Activated CD8-positive, alpha-beta T cell treated with anti-CD3 and anti-CD28 coated beads, Interleukin-2, amount 10 ng/mL, durations not matched to agents 7 days and 5 days (primary cell): ENCODE data around the gene SALL1. TPM values are rescaled to one million over a fixed set of nuclear protein-coding genes. Genes with fewer than 3 reads are reported as not detected.

Source experiments
- ATAC-seq: fragments of 150-1000 bp; cut with Tn5 transposase; one replicate; pipeline ENCODE4 v1.10.0; 2021; ENCODE audit warnings: moderate library complexity
- CTCF ChIA-PET: fragments of 350-600 bp; sonication (Branson Sonifier 250); formaldehyde crosslinking; loops from one replicate; lab custom pipeline; 2021; ENCODE audit warnings: antibody characterized with exemption; lab: Charles Lee
- POLR2A ChIA-PET: fragments of 350-600 bp; sonication (Branson Sonifier 250); formaldehyde crosslinking; loops from one replicate; lab custom pipeline; 2021; ENCODE audit warnings: antibody characterized with exemption; lab: Charles Lee
- DNase-seq: peaks from one replicate; pipeline ENCODE4 v3.0.0-alpha.2; 2020
- H3K27ac Mint-ChIP-seq: one replicate; pipeline ENCODE4 v1.8.0; 2021; ENCODE audit warnings: mild to moderate bottlenecking, mixed read lengths
- H3K27me3 Mint-ChIP-seq: one replicate; pipeline ENCODE4 v1.8.0; 2021; ENCODE audit warnings: low read depth, mixed read lengths
- H3K36me3 Mint-ChIP-seq: one replicate; pipeline ENCODE4 v1.8.0; 2021; ENCODE audit warnings: low read depth, mixed read lengths
- H3K4me1 Mint-ChIP-seq: one replicate; pipeline ENCODE4 v1.8.0; 2021; ENCODE audit warnings: low read depth, mixed read lengths
- H3K4me3 Mint-ChIP-seq: one replicate; pipeline ENCODE4 v1.8.0; 2021; ENCODE audit warnings: mild to moderate bottlenecking, mixed read lengths
- H3K9me3 Mint-ChIP-seq: one replicate; pipeline ENCODE4 v1.8.0; 2022; ENCODE audit warnings: mixed read lengths; ENCODE audit not compliant: insufficient read depth
- total RNA-seq, 2 experiments: library from RNA; stranded (reverse); gene quantifications; one replicate each; pipeline ENCODE4 v1.2.3, GENCODE V29; 2021

Gene SALL1
- total RNA-seq, 2 experiments from 2014 or later: not detected

DNA sequence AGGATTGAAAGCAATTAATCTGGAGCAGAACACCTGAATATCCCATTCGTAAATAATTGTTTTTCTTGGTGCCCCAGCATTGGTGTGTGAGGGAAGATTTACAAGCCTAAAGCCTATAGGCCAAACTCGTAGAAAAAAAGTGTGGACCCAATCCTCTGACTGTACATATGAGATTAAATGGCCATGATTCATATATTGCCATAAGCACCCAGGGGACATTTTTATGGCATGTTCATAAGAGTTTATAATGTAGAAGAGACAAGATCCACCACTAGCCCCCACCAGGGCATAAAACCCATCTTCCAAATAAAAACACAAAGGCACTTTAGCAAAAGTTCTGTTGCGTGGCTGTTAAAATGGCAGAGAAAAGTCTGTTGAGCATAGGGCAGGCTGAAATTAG, 15.5 kb upstream of the SALL1 start:
- no peaks in the 10 kb centered on the region for H3K4me1 Mint-ChIP-seq
- no peak overlapping the region for H3K4me3 Mint-ChIP-seq
- H3K9me3 Mint-ChIP-seq: no peaks in the 10 kb centered on the region
- no peak overlapping the region for H3K27ac Mint-ChIP-seq
- no peaks in the 10 kb centered on the region for H3K36me3 Mint-ChIP-seq
- ATAC-seq (no peak), DNase-seq (no peak)
- POLR2A ChIA-PET: no interaction called here
- H3K27me3 Mint-ChIP-seq: no peaks in the 10 kb centered on the region
- CTCF ChIA-PET: no interaction called here

DNA sequence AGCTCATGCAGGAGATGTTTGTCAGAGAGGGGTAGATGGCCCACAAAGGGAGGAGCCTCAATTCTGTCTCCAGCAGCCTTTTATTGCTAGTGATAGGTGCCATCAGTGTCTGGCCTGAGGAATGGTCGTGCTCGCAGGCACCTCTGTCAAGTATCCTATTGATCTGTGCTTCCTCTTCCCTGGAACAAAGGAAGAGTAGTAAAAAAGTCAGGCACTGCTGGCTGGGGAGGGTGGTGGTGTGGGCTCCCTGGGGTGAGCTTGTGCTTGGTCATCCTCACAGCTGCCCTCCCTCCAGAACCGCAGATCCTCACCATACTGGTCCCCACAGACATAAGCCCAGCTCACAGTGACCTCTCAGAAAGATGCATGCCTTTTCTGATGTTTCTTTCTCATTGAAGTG, 15.0 kb upstream of the SALL1 start:
- ChIA-PET POLR2A (no interaction called here), CTCF (no interaction called here)
- ATAC-seq: no peak
- Mint-ChIP-seq H3K27me3 (no peaks in the 10 kb centered on the region), H3K27ac (no peak overlapping the region), H3K9me3 (no peaks in the 10 kb centered on the region), H3K4me3 (no peak overlapping the region), H3K4me1 (no peaks in the 10 kb centered on the region), H3K36me3 (no peaks in the 10 kb centered on the region)
- DNase-seq: no peak

DNA sequence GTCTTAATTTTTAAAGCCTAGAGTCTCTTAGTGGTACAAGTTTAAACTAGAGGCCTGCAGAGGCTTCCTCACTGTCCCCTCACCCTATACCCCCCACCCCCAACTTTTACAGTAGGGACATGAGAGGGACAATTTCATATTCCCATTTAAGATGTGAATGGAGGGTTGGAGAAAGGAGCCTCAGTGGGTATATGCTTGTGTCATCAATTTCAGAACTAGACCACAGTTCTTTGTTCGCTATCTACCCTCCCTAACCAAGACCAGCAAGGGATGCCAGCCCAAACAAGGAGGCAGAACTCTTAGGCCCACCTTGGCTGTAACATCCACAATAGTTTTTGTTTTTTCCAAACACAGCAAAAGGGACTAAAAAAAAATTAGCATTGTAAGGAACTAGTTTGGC, 14.0 kb upstream of the SALL1 start:
- Mint-ChIP-seq H3K9me3 (no peaks in the 10 kb centered on the region), H3K27me3 (no peaks in the 10 kb centered on the region), H3K36me3 (no peaks in the 10 kb centered on the region), H3K4me3 (no peak overlapping the region), H3K4me1 (no peaks in the 10 kb centered on the region), H3K27ac (no peak overlapping the region)
- no peak for ATAC-seq
- ChIA-PET CTCF (no interaction called here), POLR2A (no interaction called here)
- no peak for DNase-seq

DNA sequence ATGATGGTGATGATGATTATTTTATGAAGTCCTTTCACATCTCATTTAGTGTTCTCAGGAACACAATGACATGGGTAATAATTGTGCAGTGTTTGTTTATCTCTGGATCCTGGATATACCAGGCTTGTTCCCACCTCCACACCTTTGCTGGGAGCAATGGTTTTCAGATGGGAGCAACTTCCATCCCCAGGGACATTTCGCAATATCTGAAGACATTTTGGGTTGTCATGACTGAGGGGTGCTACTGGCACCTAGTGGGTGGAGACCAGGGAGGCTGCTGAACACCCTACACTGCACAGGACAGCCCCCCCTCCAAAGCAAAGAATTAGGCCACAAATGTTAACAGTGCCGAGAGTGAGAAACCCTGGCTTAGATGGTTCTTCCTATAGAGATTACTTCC, 13.5 kb upstream of the SALL1 start:
- H3K27ac Mint-ChIP-seq: no peak overlapping the region
- H3K9me3 Mint-ChIP-seq: no peaks in the 10 kb centered on the region
- ATAC-seq (no peak), DNase-seq (no peak)
- H3K27me3 Mint-ChIP-seq: no peaks in the 10 kb centered on the region
- POLR2A ChIA-PET: no interaction called here
- CTCF ChIA-PET: no interaction called here
- H3K4me1 Mint-ChIP-seq: no peaks in the 10 kb centered on the region
- H3K4me3 Mint-ChIP-seq: no peak overlapping the region
- no peaks in the 10 kb centered on the region for H3K36me3 Mint-ChIP-seq

DNA sequence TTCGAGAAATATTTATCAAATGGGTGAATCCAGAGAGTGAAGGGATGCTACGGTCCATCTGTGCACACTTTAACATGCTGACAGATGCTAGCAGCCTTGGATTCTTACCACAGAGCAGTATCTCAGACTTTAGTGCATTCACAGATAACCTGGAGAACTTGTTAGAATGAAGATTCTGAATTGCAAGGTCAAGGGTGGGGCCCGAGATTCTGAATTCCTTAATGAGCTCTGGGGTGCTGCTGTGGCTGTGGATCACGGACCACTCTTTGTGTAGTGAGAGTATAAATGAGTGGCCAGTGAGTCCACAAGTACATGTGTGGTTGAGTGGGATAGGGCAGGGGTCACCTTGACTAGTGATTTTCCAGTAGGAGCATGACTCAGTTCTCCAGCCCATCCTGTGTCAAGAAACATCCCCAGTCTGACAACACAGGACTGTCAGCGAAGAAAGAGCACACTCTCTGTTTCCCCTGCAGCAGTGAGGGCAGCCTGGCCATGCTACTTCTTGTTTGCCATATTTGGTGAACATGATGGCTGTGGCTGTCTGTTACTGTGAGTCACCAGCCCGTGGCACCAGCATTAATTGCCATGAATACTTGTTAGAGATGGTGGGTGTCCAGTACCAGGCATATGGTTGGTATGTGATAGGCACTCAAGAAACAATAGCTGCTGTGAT, 13.0 kb upstream of the SALL1 start:
- Mint-ChIP-seq H3K4me1 (no peaks in the 10 kb centered on the region), H3K27ac (no peak overlapping the region), H3K9me3 (no peaks in the 10 kb centered on the region), H3K27me3 (no peaks in the 10 kb centered on the region), H3K4me3 (no peak overlapping the region), H3K36me3 (no peaks in the 10 kb centered on the region)
- ChIA-PET POLR2A (no interaction called here), CTCF (no interaction called here)
- DNase-seq (no peak), ATAC-seq (no peak)

DNA sequence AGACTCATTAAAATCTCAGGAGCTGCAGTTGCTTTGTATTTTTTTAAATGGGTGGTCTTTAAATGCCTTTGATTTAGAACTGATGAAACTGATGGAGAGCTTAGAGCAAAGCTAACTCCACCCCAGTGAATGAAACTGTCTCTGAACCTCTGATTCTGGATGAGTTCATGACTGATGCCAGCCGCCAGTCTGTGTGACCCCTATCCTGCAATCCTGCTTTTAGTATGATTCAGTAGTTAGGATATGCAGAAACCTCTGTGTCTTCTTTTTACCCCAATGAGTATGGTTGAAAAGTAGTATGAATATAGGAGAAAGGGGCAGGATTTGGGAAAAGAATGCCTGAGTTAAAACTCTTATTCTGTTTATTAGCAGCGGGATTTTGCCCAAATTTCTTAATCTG, 12.3 kb upstream of the SALL1 start:
- POLR2A ChIA-PET: no interaction called here
- H3K27ac Mint-ChIP-seq: no peak overlapping the region
- H3K4me3 Mint-ChIP-seq: no peak overlapping the region
- no peaks in the 10 kb centered on the region for H3K36me3 Mint-ChIP-seq
- H3K4me1 Mint-ChIP-seq: no peaks in the 10 kb centered on the region
- no peaks in the 10 kb centered on the region for H3K9me3 Mint-ChIP-seq
- ATAC-seq (no peak), DNase-seq (no peak)
- H3K27me3 Mint-ChIP-seq: no peaks in the 10 kb centered on the region
- CTCF ChIA-PET: no interaction called here

DNA sequence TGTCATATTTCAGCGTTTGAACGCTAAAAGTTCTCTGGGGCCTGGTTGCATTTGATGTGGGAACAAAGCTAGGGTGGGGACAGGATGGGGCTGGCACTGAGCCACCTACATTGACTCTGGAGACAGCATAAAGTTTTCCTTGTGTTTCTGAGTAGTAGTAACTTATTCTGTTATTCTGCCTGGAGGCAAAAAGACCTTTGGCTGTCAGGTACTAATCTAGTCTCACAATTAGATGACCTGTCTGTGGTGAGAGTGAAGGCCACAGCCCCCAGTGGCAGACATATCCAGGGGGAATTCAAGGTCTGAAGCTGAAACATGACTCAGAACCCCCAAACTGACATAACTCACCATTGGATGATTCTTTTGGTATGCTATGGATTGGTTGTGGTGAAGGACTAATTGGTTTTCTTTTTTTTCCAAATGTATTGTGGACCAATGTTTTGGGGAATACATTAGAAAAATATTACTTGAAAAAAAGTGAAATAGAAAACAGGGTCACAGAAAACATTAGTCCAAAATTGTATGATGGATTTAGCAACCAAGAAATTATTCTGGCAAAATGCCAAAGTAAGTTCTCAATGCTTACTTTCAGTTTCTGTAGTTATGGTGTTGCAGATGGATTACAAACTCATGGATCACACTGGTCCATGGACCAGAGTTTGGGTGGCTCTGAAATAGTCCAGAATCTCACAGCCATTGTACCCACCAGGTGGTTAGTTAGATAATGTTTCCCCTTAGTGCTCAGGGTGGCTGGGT, 10.5 kb upstream of the SALL1 start:
- no peak overlapping the region for H3K27ac Mint-ChIP-seq
- H3K27me3 Mint-ChIP-seq: peaks cover 12% of the 10 kb centered on the region
- CTCF ChIA-PET: no interaction called here
- H3K4me3 Mint-ChIP-seq: no peak overlapping the region
- H3K4me1 Mint-ChIP-seq: no peaks in the 10 kb centered on the region
- POLR2A ChIA-PET: no interaction called here
- no peak for DNase-seq
- H3K9me3 Mint-ChIP-seq: no peaks in the 10 kb centered on the region
- ATAC-seq: no peak
- no peaks in the 10 kb centered on the region for H3K36me3 Mint-ChIP-seq

DNA sequence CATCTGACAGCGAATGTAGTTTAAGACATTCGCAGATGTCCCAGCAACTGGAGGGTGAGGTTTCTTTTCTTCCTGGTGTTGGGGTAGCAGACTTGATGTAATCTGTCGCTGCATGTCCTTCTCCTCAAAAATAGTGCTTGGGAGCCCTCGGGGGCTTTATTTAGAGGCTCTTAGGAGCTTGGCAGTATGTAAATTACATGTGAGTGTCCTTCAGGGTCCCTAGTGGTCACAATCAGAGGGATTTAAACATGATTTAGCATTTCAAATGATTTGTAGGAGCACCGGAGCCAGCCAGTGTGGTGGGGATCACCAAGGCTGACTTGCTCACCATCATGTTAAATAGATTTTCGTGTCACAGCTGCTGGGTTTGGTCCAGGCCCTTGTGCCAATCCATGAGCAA, 8.8 kb upstream of the SALL1 start:
- DNase-seq (no peak), ATAC-seq (no peak)
- Mint-ChIP-seq H3K4me1 (peaks cover 2% of the 10 kb centered on the region), H3K27ac (no peak overlapping the region), H3K36me3 (peaks cover 2% of the 10 kb centered on the region), H3K9me3 (no peaks in the 10 kb centered on the region), H3K27me3 (peaks cover 25% of the 10 kb centered on the region), H3K4me3 (no peak overlapping the region)
- CTCF ChIA-PET: no interaction called here
- POLR2A ChIA-PET: no interaction called here

DNA sequence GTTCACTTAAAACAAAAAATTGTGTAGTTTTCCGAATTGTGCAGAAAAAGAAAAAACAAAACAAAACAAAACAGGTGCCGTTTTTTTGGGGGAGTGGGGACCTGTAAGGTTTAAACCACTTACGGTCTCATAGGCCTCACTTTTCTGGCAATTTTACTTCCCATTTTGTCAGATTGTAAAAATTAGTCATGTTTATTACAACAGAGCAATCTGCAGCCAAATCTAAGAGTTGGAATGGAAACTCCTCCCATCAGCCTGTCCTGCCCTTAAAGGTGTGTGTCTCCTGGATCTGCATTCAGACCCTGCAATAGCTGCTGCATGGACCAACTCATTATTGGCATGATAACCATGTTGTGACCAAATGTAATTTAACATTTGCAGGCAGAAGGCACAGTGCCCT, 8.2 kb upstream of the SALL1 start:
- ChIA-PET CTCF (no interaction called here), POLR2A (no interaction called here)
- peaks cover 27% of the 10 kb centered on the region for H3K27me3 Mint-ChIP-seq
- no peak for ATAC-seq
- DNase-seq: no peak
- no peak overlapping the region for H3K27ac Mint-ChIP-seq
- H3K4me1 Mint-ChIP-seq: peaks cover 2% of the 10 kb centered on the region
- H3K9me3 Mint-ChIP-seq: no peaks in the 10 kb centered on the region
- H3K36me3 Mint-ChIP-seq: peaks cover 2% of the 10 kb centered on the region
- no peak overlapping the region for H3K4me3 Mint-ChIP-seq

DNA sequence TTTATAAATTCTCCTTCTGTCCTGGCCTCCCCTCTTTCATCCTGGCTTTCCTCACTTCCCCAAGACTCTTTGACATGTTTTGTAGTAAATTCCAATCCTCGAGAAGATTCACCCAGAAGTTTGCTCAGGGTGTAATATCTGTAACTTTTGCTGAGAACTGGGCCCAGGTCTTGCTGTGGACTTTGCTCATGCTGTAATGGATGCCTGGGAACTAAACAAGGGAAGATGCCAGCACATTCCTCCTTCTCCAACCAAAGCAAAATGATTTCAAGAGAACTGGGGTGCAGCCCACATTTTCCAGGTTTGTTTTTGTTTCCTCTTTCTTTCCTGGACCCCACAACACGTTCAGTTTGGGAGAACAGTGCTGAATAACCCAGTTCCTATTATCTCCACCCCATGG, 6.6 kb upstream of the SALL1 start:
- POLR2A ChIA-PET: no interaction called here
- peaks cover 14% of the 10 kb centered on the region for H3K36me3 Mint-ChIP-seq
- H3K4me3 Mint-ChIP-seq: no peak overlapping the region
- CTCF ChIA-PET: no interaction called here
- no peak overlapping the region for H3K27ac Mint-ChIP-seq
- no peak for ATAC-seq
- H3K4me1 Mint-ChIP-seq: peaks cover 2% of the 10 kb centered on the region
- DNase-seq: no peak
- peaks cover 43% of the 10 kb centered on the region for H3K27me3 Mint-ChIP-seq
- peaks cover 8% of the 10 kb centered on the region for H3K9me3 Mint-ChIP-seq

DNA sequence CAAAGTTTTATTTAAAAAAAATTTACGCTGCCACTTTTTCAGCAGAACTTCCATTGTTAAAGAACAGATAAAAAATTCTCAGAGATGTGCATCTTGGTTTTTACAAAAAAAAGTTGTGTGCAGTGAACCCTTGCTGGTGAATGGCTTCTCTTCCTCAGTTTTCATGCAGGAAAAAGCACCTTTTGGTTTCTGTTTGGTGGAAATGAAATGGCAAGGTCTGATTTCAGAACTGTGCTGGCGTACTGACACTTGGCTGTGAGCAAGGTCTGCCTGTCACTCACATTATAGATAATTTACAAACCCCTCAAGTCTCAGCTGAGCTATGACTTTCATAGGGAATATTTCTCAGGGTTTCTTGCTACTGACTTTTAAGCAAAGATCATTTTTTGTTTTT, 5.7 kb upstream of the SALL1 start:
- Mint-ChIP-seq H3K27ac (no peak overlapping the region), H3K4me1 (peaks cover 2% of the 10 kb centered on the region), H3K27me3 (peaks cover 44% of the 10 kb centered on the region), H3K36me3 (peaks cover 15% of the 10 kb centered on the region), H3K4me3 (no peak overlapping the region), H3K9me3 (peaks cover 8% of the 10 kb centered on the region)
- CTCF ChIA-PET: no interaction called here
- no peak for DNase-seq
- no peak for ATAC-seq
- POLR2A ChIA-PET: no interaction called here

DNA sequence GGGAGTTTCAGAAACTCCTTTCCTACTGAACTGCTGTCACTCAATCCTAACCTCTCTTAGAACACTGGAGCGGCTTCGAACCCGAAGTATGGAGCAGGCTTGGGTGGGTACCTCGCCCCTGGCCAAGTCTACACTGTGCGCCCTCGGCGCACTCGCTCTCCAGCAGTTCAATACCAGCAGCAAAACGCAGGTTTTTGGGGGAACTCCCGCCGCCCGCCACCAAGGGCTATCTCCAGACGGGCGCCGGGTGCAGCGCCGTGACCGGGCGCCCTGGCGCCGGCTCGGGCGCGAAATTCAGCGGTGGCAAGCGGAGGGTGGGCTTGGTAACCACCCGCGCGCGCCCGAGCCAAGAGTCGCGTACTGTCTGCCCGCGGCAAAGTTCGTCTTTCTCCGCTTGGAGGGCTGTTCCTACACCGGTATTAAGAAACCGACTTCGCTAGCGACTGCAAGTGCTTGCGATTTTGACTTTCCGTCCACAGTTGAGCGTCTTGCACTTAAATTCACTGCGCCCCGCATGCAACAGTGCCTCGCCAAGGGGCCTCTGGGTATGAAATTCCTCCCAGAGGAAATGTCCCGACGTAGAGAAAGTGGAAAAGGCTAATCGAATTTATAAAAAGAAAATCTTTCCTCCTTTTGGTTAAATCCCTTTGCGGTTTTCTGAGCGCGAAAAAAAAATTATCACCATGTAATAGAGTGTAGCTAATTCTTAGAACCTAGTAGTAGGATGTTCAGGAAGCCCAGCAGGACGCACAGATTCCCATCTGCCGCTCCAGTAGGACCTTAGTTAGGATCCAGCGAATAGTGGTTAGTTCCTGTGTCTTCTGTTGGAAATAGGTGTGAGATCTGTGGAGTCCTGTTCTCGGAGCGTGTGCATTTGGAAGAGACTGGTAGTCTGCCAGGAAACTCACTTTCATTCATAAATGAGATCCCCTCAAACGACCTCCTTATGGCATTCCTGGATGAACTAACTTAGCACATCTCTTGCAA, 5.0 kb upstream of the SALL1 start:
- ATAC-seq: no peak
- H3K27me3 Mint-ChIP-seq: peaks cover 44% of the 10 kb centered on the region

More for the DNA sequence above, 5.0 kb upstream of the SALL1 start:
- ChIA-PET CTCF (no interaction called here), POLR2A (no interaction called here)
- Mint-ChIP-seq H3K9me3 (peaks cover 8% of the 10 kb centered on the region), H3K27ac (no peak overlapping the region), H3K4me3 (no peak overlapping the region), H3K36me3 (peaks cover 15% of the 10 kb centered on the region), H3K4me1 (peaks cover 2% of the 10 kb centered on the region)
- DNase-seq: no peak
